Naive thymus-derived CD4-positive, alpha-beta T cell (primary cell): ENCODE results near the gene EID2B. TPM values are rescaled to one million over a fixed set of nuclear protein-coding genes. Genes with fewer than 3 reads are reported as not detected.

Experiments used
- ATAC-seq: fragments of 150-1000 bp; cut with Tn5 transposase; 2 replicates; pipeline ENCODE4 v1.10.0; 2021; ENCODE audit warnings: mild to moderate bottlenecking, moderate library complexity
- CTCF ChIA-PET: fragments of 350-600 bp; sonication (Branson Sonifier 250); formaldehyde crosslinking; loops from one replicate; lab custom pipeline; 2021; ENCODE audit warnings: antibody characterized with exemption; lab: Charles Lee
- POLR2A ChIA-PET: fragments of 350-600 bp; sonication (Branson Sonifier 250); formaldehyde crosslinking; loops from one replicate; lab custom pipeline; 2021; ENCODE audit warnings: antibody characterized with exemption, inconsistent platforms; lab: Charles Lee
- DNase-seq, 9 donors: peaks; one replicate each; pipeline versions ENCODE4 v3.0.0 to v3.0.0-alpha.2; 2020 to 2022; ENCODE audit warnings: mixed read lengths in 1 of 9
- H3K27ac ChIP-seq: one replicate; pipeline ENCODE4 v1.7.0; 2013; ENCODE audit warnings: mild to moderate bottlenecking, low read depth, low read length, moderate library complexity
- H3K27me3 ChIP-seq, 2 donors: one replicate each; pipeline ENCODE4 v1.7.0; 2013; ENCODE audit warnings: low read length in 2 of 2, mild to moderate bottlenecking in 2 of 2, moderate library complexity in 2 of 2; ENCODE audit not compliant: control insufficient read depth in 2 of 2, insufficient read depth in 2 of 2
- H3K36me3 ChIP-seq, 3 experiments: 1 replicate in 2 of 3; 2 replicates in 1 of 3; pipeline ENCODE4 v1.7.0; 2013; ENCODE audit warnings: low read length in 3 of 3, mild to moderate bottlenecking in 3 of 3, moderate library complexity in 1 of 3; ENCODE audit not compliant: insufficient read depth in 3 of 3, control insufficient read depth in 2 of 3
- H3K4me1 ChIP-seq, 2 donors: one replicate each; pipeline ENCODE4 v1.7.0; 2013; ENCODE audit warnings: low read length in 2 of 2, mild to moderate bottlenecking in 2 of 2, moderate library complexity in 1 of 2; ENCODE audit not compliant: control insufficient read depth in 2 of 2, insufficient read depth in 2 of 2
- H3K4me3 ChIP-seq: 2 replicates; pipeline ENCODE4 v1.7.0; 2013; ENCODE audit warnings: mild to moderate bottlenecking, low read length
- H3K9me3 ChIP-seq, 3 experiments: 1 replicate in 2 of 3; 2 replicates in 1 of 3; pipeline ENCODE4 v1.7.0; 2013; ENCODE audit warnings: low read length in 3 of 3; ENCODE audit not compliant: control insufficient read depth in 2 of 3
- H3K27ac Mint-ChIP-seq, 9 donors: one replicate each; pipeline ENCODE4 v1.8.0; 2020 to 2022; ENCODE audit warnings: mixed read lengths in 9 of 9, mild to moderate bottlenecking in 8 of 9, moderate library complexity in 5 of 9, inconsistent platforms in 2 of 9
- H3K27me3 Mint-ChIP-seq, 5 donors: one replicate each; pipeline ENCODE4 v1.8.0; 2021 to 2022; ENCODE audit warnings: mixed read lengths in 5 of 5, mild to moderate bottlenecking in 1 of 5
- H3K36me3 Mint-ChIP-seq, 5 donors: one replicate each; pipeline ENCODE4 v1.8.0; 2020 to 2022; ENCODE audit warnings: mixed read lengths in 5 of 5, mild to moderate bottlenecking in 3 of 5, inconsistent platforms in 1 of 5
- H3K4me1 Mint-ChIP-seq, 7 donors: one replicate each; pipeline ENCODE4 v1.8.0; 2020 to 2022; ENCODE audit warnings: mixed read lengths in 7 of 7, mild to moderate bottlenecking in 3 of 7, inconsistent platforms in 1 of 7
- H3K4me3 Mint-ChIP-seq, 10 donors: one replicate each; pipeline ENCODE4 v1.8.0; 2020 to 2022; ENCODE audit warnings: mild to moderate bottlenecking in 10 of 10, mixed read lengths in 10 of 10, moderate library complexity in 6 of 10, inconsistent platforms in 2 of 10
- H3K9me3 Mint-ChIP-seq, 11 donors: one replicate each; pipeline ENCODE4 v1.8.0; 2020 to 2022; ENCODE audit warnings: mixed read lengths in 11 of 11, mild to moderate bottlenecking in 4 of 11, inconsistent platforms in 1 of 11, moderate library complexity in 1 of 11
- intact Hi-C, 2 donors: fragments of 100-400 bp; cut with micrococcal nuclease; formaldehyde crosslinking; loops; one replicate each; pipeline ENCODE4 v1.15.1; 2023
- polyA plus RNA-seq, 2 donors: library from polyadenylated mRNA; unstranded; fragments of 300-500 nt; fragmentation: Illumina TruSeq; gene quantifications; one replicate each; pipeline ENCODE4 v1.2.3, GENCODE V29; 2021
- total RNA-seq, 6 experiments: library from RNA in 5 of 6; stranded (reverse) in 5 of 6; gene quantifications; 1 replicate in 5 of 6; 2 replicates in 1 of 6; pipeline ENCODE4 v1.2.3 and lab custom pipeline; 2021 to 2026

The EID2B gene
- total and polyA plus RNA-seq, 7 experiments from 2014 or later = 4.4 to 8.5 (median 6.3) TPM

DNA sequence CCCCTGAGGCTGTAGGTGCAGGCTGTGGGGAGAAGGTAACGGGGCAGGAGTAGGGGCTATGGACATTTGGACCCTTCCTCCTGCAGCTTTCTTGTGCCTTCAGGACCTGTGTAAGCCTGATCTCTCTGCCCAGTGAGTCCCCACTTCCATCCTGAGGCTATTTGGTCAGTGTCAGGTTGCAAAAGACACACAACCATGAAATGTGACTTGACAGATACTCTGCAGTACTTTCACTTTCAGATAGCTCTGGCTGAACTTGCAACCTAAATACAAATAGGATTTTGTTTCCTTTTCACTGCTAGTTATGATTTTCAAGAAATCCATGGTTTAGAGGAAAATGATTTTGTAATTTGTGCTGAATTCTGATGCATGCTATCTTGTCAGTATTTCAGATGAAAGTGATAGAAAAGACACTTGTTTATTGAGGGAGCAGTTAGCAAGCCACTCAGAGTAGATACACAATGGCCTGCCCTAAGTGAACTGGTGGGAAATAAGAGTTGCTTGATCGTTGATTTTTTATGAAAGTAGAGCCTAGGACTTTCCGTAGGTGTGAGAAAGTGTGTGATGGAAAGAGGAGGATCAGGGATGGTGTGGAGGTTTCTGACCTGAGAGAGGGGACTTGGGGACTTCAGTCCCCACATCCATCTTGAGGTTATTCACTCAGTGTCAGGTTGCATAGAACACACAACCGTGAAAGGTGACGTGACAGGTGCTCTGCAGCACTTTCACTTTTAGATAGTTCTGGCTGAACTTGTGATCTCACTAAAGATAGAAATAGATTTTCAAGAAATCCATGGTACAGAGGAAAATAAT, 25.4 kb upstream of the EID2B start:
- ATAC-seq (peak; percentile 79), DNase-seq (peak in 5 of 9 donors; percentile 29 to 52 (median 37))
- Mint-ChIP-seq H3K9me3 (peaks cover 0 to 2% (median 0%) of the 10 kb centered on the region in 11 donors), H3K4me1 (peaks cover 15 to 35% (median 28%) of the 10 kb centered on the region in 7 donors), H3K27me3 (no peaks in the 10 kb centered on the region), H3K4me3 (peak overlapping the region; percentile 48 to 89 (median 80)), H3K36me3 (peaks cover 0 to 2% (median 0%) of the 10 kb centered on the region in 5 donors), H3K27ac (peak overlapping the region; percentile 91 to 98 (median 92))
- POLR2A ChIA-PET = interaction anchor here (0.6 to 1.0 kb wide), 3 partner anchors 9 to 211 kb away, joined by 3 read pairs; no protein-coding TSS in a partner anchor
- no peaks in the 10 kb centered on the region for H3K36me3 ChIP-seq
- peak overlapping the region; percentile 64 for H3K27ac ChIP-seq
- intact Hi-C loops = loop anchor here in 1 of 2 donors (2.0 kb wide), 2 partner anchors 69 to 115 kb away; no protein-coding TSS in a partner anchor
- H3K4me1 ChIP-seq = peaks cover 10 to 18% of the 10 kb centered on the region in 2 donors
- CTCF ChIA-PET = interaction anchor here (0.8 to 1.0 kb wide), 3 partner anchors 114 to 115 kb away, joined by 3 to 5 read pairs (median 3); no protein-coding TSS in a partner anchor
- peak overlapping the region; percentile 61 for H3K4me3 ChIP-seq
- no peaks in the 10 kb centered on the region for H3K27me3 ChIP-seq
- H3K9me3 ChIP-seq = no peaks in the 10 kb centered on the region

DNA sequence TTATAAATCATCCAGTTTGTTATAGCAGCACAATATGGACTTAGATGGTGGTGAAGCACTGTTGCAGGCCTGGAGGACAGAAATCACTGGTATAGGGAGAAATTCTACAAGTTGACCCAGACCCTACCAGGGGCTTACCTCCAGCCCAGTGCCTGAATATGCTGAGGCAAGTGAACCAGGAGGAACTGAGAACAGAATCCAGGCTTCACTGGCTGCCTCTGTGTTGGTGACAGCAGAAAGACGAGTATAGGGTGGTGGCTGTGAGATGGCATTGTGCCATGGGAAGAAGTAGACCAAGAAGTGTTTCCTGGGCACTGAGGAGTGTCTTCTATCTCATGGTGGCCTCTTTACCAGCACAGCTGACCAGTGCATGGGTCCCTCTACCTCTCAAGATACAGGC, 23.2 kb upstream of the EID2B start:
- H3K36me3 Mint-ChIP-seq = peaks cover 0 to 2% (median 0%) of the 10 kb centered on the region in 5 donors

GRCh38 chr19:39554701-39555311, 22.2 kb upstream of the EID2B start:
- CTCF ChIA-PET = interaction anchor here (2.2 kb wide), 1 partner anchor 118 kb away, joined by 14 read pairs; no protein-coding TSS in a partner anchor
- Mint-ChIP-seq H3K4me1 (peaks cover 28 to 46% (median 36%) of the 10 kb centered on the region in 7 donors), H3K27ac (peak overlapping the region in 2 of 9 donors; percentile 33 to 49), H3K36me3 (peaks cover 0 to 2% (median 0%) of the 10 kb centered on the region in 5 donors), H3K9me3 (peaks cover 0 to 2% (median 0%) of the 10 kb centered on the region in 11 donors), H3K4me3 (no peak overlapping the region), H3K27me3 (no peaks in the 10 kb centered on the region)
- Histone ChIP-seq H3K27ac (no peak overlapping the region), H3K9me3 (no peaks in the 10 kb centered on the region), H3K4me3 (no peak overlapping the region), H3K27me3 (no peaks in the 10 kb centered on the region), H3K36me3 (no peaks in the 10 kb centered on the region), H3K4me1 (peaks cover 10 to 25% of the 10 kb centered on the region in 2 donors)
- intact Hi-C loops = no loop called here
- no peak for ATAC-seq
- DNase-seq = no peak
- POLR2A ChIA-PET = interaction anchor here (0.9 kb wide), 1 partner anchor 12 kb away, joined by 3 read pairs; no protein-coding TSS in a partner anchor

More for the DNA sequence above, 23.2 kb upstream of the EID2B start:
- DNase-seq = no peak
- Mint-ChIP-seq H3K4me1 (peaks cover 28 to 46% (median 36%) of the 10 kb centered on the region in 7 donors), H3K27me3 (no peaks in the 10 kb centered on the region), H3K27ac (no peak overlapping the region), H3K9me3 (peaks cover 0 to 2% (median 0%) of the 10 kb centered on the region in 11 donors), H3K4me3 (no peak overlapping the region)
- Histone ChIP-seq H3K4me1 (peaks cover 10 to 25% of the 10 kb centered on the region in 2 donors), H3K27ac (no peak overlapping the region), H3K27me3 (no peaks in the 10 kb centered on the region), H3K4me3 (no peak overlapping the region), H3K9me3 (no peaks in the 10 kb centered on the region), H3K36me3 (no peaks in the 10 kb centered on the region)
- intact Hi-C loops = no loop called here
- CTCF ChIA-PET = no interaction called here
- ATAC-seq = no peak
- POLR2A ChIA-PET = interaction anchor here (0.5 kb wide), 1 partner anchor 817 kb away, joined by 3 read pairs; no protein-coding TSS in a partner anchor

DNA sequence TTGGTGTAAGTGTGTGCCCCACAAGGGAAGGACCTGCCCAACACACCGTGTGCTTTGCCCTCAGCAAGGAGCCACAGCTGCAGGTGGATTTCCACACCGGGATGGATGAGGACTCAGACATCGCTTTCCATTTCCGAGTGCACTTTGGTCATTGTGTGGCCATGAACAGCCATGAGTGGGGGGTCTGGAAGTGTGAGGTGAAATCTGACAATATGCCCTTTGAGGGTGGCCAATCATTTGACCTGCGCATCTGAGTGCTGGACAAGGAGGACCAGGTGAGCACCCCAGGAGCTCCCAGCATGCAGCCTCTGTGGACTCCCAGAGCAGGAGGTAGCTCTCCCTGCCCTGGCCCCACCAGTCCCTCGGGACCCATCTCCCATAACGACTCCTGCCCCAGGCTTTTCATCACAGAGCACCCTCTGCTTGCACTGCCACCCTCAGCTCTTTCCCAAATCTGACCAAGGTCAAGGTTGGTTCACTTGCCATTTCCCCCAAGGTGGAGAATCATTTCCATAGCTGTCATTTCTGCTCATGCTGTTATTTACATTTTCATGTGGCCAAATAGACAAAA, 20.5 kb upstream of the EID2B start:
- H3K27ac Mint-ChIP-seq = peak overlapping the region in 4 of 9 donors; percentile 2 to 67 (median 37)
- POLR2A ChIA-PET = interaction anchor here (0.6 kb wide), 1 partner anchor 219 kb away, joined by 5 read pairs; no protein-coding TSS in a partner anchor
- Histone ChIP-seq H3K4me1 (peaks cover 4 to 15% of the 10 kb centered on the region in 2 donors), H3K36me3 (no peaks in the 10 kb centered on the region), H3K27me3 (no peaks in the 10 kb centered on the region), H3K4me3 (no peak overlapping the region), H3K27ac (no peak overlapping the region), H3K9me3 (no peaks in the 10 kb centered on the region)
- peak overlapping the region in 2 of 10 donors; percentile 9 to 40 for H3K4me3 Mint-ChIP-seq
- H3K27me3 Mint-ChIP-seq = no peaks in the 10 kb centered on the region
- intact Hi-C loops = no loop called here
- H3K9me3 Mint-ChIP-seq = no peaks in the 10 kb centered on the region
- CTCF ChIA-PET = interaction anchor here (0.6 to 2.2 kb wide), 4 partner anchors 113 to 851 kb away, joined by 3 to 14 read pairs (median 4); partner anchors contain the start of gene PSMC4
- ATAC-seq = no peak
- DNase-seq = no peak
- H3K4me1 Mint-ChIP-seq = peaks cover 18 to 32% (median 24%) of the 10 kb centered on the region in 7 donors
- no peaks in the 10 kb centered on the region for H3K36me3 Mint-ChIP-seq

GRCh38 chr19:39550197-39550596, 17.5 kb upstream of the EID2B start:
- H3K4me3 ChIP-seq = no peak overlapping the region
- CTCF ChIA-PET = interaction anchor here (1.0 to 2.5 kb wide), 4 partner anchors 16 to 127 kb away, joined by 3 to 45 read pairs (median 7); partner anchors contain the start of gene EID2B
- no peaks in the 10 kb centered on the region for H3K36me3 ChIP-seq
- POLR2A ChIA-PET = no interaction called here
- H3K27ac ChIP-seq = no peak overlapping the region
- DNase-seq (no peak), ATAC-seq (no peak)
- intact Hi-C loops = loop anchor here in 1 of 2 donors (2.0 kb wide), 1 partner anchor 295 kb away; no protein-coding TSS in a partner anchor
- Mint-ChIP-seq H3K27ac (no peak overlapping the region), H3K27me3 (peaks cover 0 to 4% (median 0%) of the 10 kb centered on the region in 5 donors), H3K4me3 (no peak overlapping the region), H3K36me3 (no peaks in the 10 kb centered on the region), H3K9me3 (peaks cover 0 to 3% (median 0%) of the 10 kb centered on the region in 11 donors), H3K4me1 (peaks cover 22 to 37% (median 30%) of the 10 kb centered on the region in 7 donors)
- H3K27me3 ChIP-seq = no peaks in the 10 kb centered on the region
- peaks cover 0 to 27% of the 10 kb centered on the region in 2 donors for H3K4me1 ChIP-seq
- H3K9me3 ChIP-seq = no peaks in the 10 kb centered on the region
